KMS-11 (cell line): ENCODE measurements around the gene ZNRF1.

ENCODE experiments used
- H2AFZ ChIP-seq: fragments of 200-600 bp; sonication (generic); 2 replicates; pipeline ENCODE4 v1.6.1; 2016; ENCODE audit warnings: antibody characterized with exemption, mixed run types, low read depth
- H3K27ac ChIP-seq: fragments of 200-600 bp; sonication (generic); 2 replicates; pipeline ENCODE4 v1.6.1; 2016; ENCODE audit warnings: mild to moderate bottlenecking, mixed run types
- H3K27me3 ChIP-seq: fragments of 200-600 bp; sonication (generic); 2 replicates; pipeline ENCODE4 v1.6.1; 2017; ENCODE audit warnings: mild to moderate bottlenecking, low read depth, mixed run types, moderate library complexity; ENCODE audit not compliant: insufficient read depth
- H3K36me3 ChIP-seq: fragments of 200-600 bp; sonication (generic); 2 replicates; pipeline ENCODE4 v1.6.1; 2017; ENCODE audit warnings: mild to moderate bottlenecking, mixed run types; ENCODE audit not compliant: insufficient read depth
- H3K4me1 ChIP-seq: fragments of 200-600 bp; sonication (generic); 2 replicates; pipeline ENCODE4 v1.6.1; 2016; ENCODE audit warnings: mild to moderate bottlenecking, low read depth, mixed run types; ENCODE audit not compliant: poor library complexity, severe bottlenecking
- H3K4me2 ChIP-seq: fragments of 200-600 bp; sonication (generic); 2 replicates; pipeline ENCODE4 v1.7.0; 2016; ENCODE audit warnings: mild to moderate bottlenecking, mixed run types
- H3K4me3 ChIP-seq: fragments of 200-600 bp; sonication (generic); IDR thresholded peaks from 2 replicates; pipeline ENCODE4 v1.6.1; 2017; ENCODE audit warnings: low read depth, low read length, mixed read lengths; ENCODE audit not compliant: insufficient read depth
- H3K79me2 ChIP-seq: fragments of 200-600 bp; sonication (generic); 2 replicates; pipeline ENCODE4 v1.6.1; 2016; ENCODE audit warnings: low read depth, mixed run types; ENCODE audit not compliant: insufficient read depth
- H3K9ac ChIP-seq: fragments of 200-600 bp; sonication (generic); 2 replicates; pipeline ENCODE4 v1.6.1; 2016; ENCODE audit warnings: mild to moderate bottlenecking, mixed run types
- H4K20me1 ChIP-seq: fragments of 200-600 bp; sonication (generic); 2 replicates; pipeline ENCODE4 v1.6.1; 2016; ENCODE audit warnings: mild to moderate bottlenecking, mixed run types; ENCODE audit not compliant: insufficient read depth
- CTCF ChIP-seq: fragments of 200-600 bp; sonication (generic); conservative IDR thresholded peaks from 2 replicates; pipeline ENCODE4 v1.6.1; 2017; ENCODE audit warnings: low read depth, mild to moderate bottlenecking, antibody characterized with exemption, low read length, moderate library complexity, mixed read lengths

Gene ZNRF1

GRCh38 chr16:75101635-75102034 lies 102.8 kb downstream of the ZNRF1 start:
- H3K9ac ChIP-seq, result no peak overlapping the region
- H3K79me2 ChIP-seq, result no peaks in the 10 kb centered on the region
- no peaks in the 10 kb centered on the region for H3K4me1 ChIP-seq
- no peak overlapping the region for H3K4me3 ChIP-seq
- H3K27ac ChIP-seq, result no peak overlapping the region
- H4K20me1 ChIP-seq, result no peaks in the 10 kb centered on the region
- TF ChIP-seq CTCF, result no peak
- no peaks in the 10 kb centered on the region for H3K27me3 ChIP-seq
- H3K4me2 ChIP-seq, result no peak overlapping the region
- H3K36me3 ChIP-seq, result no peaks in the 10 kb centered on the region
- no peak overlapping the region for H2AFZ ChIP-seq

- Histone ChIP-seq H3K27ac (no peak overlapping the region), H3K79me2 (no peaks in the 10 kb centered on the region), H2AFZ (no peak overlapping the region), H4K20me1 (no peaks in the 10 kb centered on the region), H3K4me3 (no peak overlapping the region), H3K4me2 (no peak overlapping the region), H3K27me3 (no peaks in the 10 kb centered on the region), H3K4me1 (no peaks in the 10 kb centered on the region), H3K36me3 (no peaks in the 10 kb centered on the region), H3K9ac (no peak overlapping the region)
- TF ChIP-seq CTCF, result no peak
Measured at GRCh38 chr16:75102595-75102994, 103.8 kb downstream of the ZNRF1 start.

- Histone ChIP-seq H3K4me1 (no peaks in the 10 kb centered on the region), H3K4me2 (no peak overlapping the region), H3K9ac (no peak overlapping the region), H3K27me3 (no peaks in the 10 kb centered on the region), H2AFZ (no peak overlapping the region), H3K36me3 (no peaks in the 10 kb centered on the region), H3K79me2 (no peaks in the 10 kb centered on the region), H3K27ac (no peak overlapping the region), H4K20me1 (no peaks in the 10 kb centered on the region), H3K4me3 (no peak overlapping the region)
- no peak for TF ChIP-seq CTCF
Measured at GRCh38 chr16:75103994-75104393, 105.2 kb downstream of the ZNRF1 start.

GRCh38 chr16:75104836-75105235 lies 106.0 kb downstream of the ZNRF1 start:
- H3K36me3 ChIP-seq, result no peaks in the 10 kb centered on the region
- no peaks in the 10 kb centered on the region for H3K27me3 ChIP-seq
- no peaks in the 10 kb centered on the region for H3K4me1 ChIP-seq
- H3K9ac ChIP-seq, result no peak overlapping the region
- no peak overlapping the region for H3K4me2 ChIP-seq
- H4K20me1 ChIP-seq, result no peaks in the 10 kb centered on the region
- no peaks in the 10 kb centered on the region for H3K79me2 ChIP-seq
- H3K27ac ChIP-seq, result no peak overlapping the region
- TF ChIP-seq CTCF, result no peak
- H2AFZ ChIP-seq, result no peak overlapping the region
- no peak overlapping the region for H3K4me3 ChIP-seq
